Measurements from ENCODE around the gene MLYCD.

MLYCD gene

GRCh38 chr16:83972256-83973008 lies 73.5 kb downstream of the MLYCD start:
- no peak for DNase-seq

- DNase-seq = no peak
These were observed 74.2 kb downstream of the MLYCD start for GRCh38 chr16:83973077-83973476.

GRCh38 chr16:83973581-83974385 lies 74.9 kb downstream of the MLYCD start:
- no peak for DNase-seq

GRCh38 chr16:83974475-83974874 lies 75.6 kb downstream of the MLYCD start:
- no peak for DNase-seq

GRCh38 chr16:83975590-83976260 lies 76.8 kb downstream of the MLYCD start:
- no peak for DNase-seq

All from activated naive CD4-positive, alpha-beta T cell treated with Interleukin-2 at 50 U/mL for 16 hours (primary cell).